Endodermal cell (in vitro differentiated cells): Measurements from ENCODE around the gene TARS2. TPM values are rescaled to one million over a fixed set of nuclear protein-coding genes. Genes with fewer than 3 reads are reported as not detected.

Source experiments
- DNase-seq: peaks from one replicate; pipeline ENCODE4 v3.0.0-alpha.2; 2017
- H3K27ac ChIP-seq: 2 replicates; pipeline ENCODE4 v1.5.1; 2013; ENCODE audit warnings: mild to moderate bottlenecking, low read depth, low read length, moderate library complexity
- H3K27me3 ChIP-seq: 2 replicates; pipeline ENCODE4 v1.6.1; 2013; ENCODE audit warnings: mild to moderate bottlenecking, low read length, moderate library complexity; ENCODE audit not compliant: insufficient read depth, control insufficient read depth, poor library complexity, severe bottlenecking
- H3K36me3 ChIP-seq: 2 replicates; pipeline ENCODE4 v1.7.0; 2013; ENCODE audit warnings: mild to moderate bottlenecking, low read length, moderate library complexity; ENCODE audit not compliant: control insufficient read depth, insufficient read depth
- H3K4me1 ChIP-seq: one replicate; pipeline ENCODE4 v1.7.0; 2013; ENCODE audit warnings: low read length; ENCODE audit not compliant: control insufficient read depth, insufficient read depth
- H3K4me3 ChIP-seq: 2 replicates; pipeline ENCODE4 v1.5.1; 2013; ENCODE audit warnings: mild to moderate bottlenecking, low read length, moderate library complexity
- H3K9ac ChIP-seq: 2 replicates; pipeline ENCODE4 v1.6.1; 2013; ENCODE audit warnings: mild to moderate bottlenecking, low read length, moderate library complexity; ENCODE audit not compliant: poor library complexity, severe bottlenecking; ENCODE audit errors: extremely low read depth
- H3K9me3 ChIP-seq: 2 replicates; pipeline ENCODE4 v1.6.1; 2013; ENCODE audit warnings: mild to moderate bottlenecking, low read length, moderate library complexity; ENCODE audit not compliant: control insufficient read depth
- H3K27ac Mint-ChIP-seq: 2 replicates; pipeline ENCODE4 v1.8.0; 2020; ENCODE audit warnings: mixed read lengths
- H3K27me3 Mint-ChIP-seq: 2 replicates; pipeline ENCODE4 v1.8.0; 2021; ENCODE audit warnings: mild to moderate bottlenecking, mixed read lengths; ENCODE audit not compliant: insufficient read depth
- H3K36me3 Mint-ChIP-seq: 2 replicates; pipeline ENCODE4 v1.8.0; 2020; ENCODE audit warnings: low read depth, mixed read lengths
- H3K4me1 Mint-ChIP-seq: 2 replicates; pipeline ENCODE4 v1.8.0; 2020; ENCODE audit warnings: mixed read lengths
- H3K4me3 Mint-ChIP-seq: 2 replicates; pipeline ENCODE4 v1.8.0; 2020; ENCODE audit warnings: mild to moderate bottlenecking, moderate library complexity, mixed read lengths
- H3K9me3 Mint-ChIP-seq: 2 replicates; pipeline ENCODE4 v1.8.0; 2020; ENCODE audit warnings: mild to moderate bottlenecking, mixed read lengths
- CTCF ChIP-seq: fragments of 200-600 bp; sonication (generic); conservative IDR thresholded peaks from 2 replicates; pipeline ENCODE4 v1.5.0; 2021; ENCODE audit warnings: antibody characterized with exemption, mild to moderate bottlenecking
- WGBS, 2 experiments: methylation state at CpG; one replicate each; pipeline versions ENCODE4 v1.1.5 to v1.1.7; 2013; ENCODE audit warnings: missing lambda C conversion rate in 2 of 2, mixed read lengths in 1 of 2; ENCODE audit not compliant: insufficient coverage in 1 of 2, insufficient read length in 1 of 2; 5-methylcytosine and 5-hydroxymethylcytosine counted together
- total RNA-seq, 2 donors: library from RNA; stranded (reverse); fragmentation: NEBNext Ultra II Directional in 1 of 2; extraction: Animal tissue kit (Norgen Biotek cat#: 25700) in 1 of 2; gene quantifications; 2 replicates in 1 of 2; 3 replicates in 1 of 2; pipeline ENCODE4 v1.2.1, GENCODE V29; 2021

The TARS2 gene
- total RNA-seq, 2 donors from 2014 or later, result 32.9 to 39.4 TPM

- Mint-ChIP-seq H3K9me3 (no peaks in the 10 kb centered on the region), H3K4me1 (peaks cover 11% of the 10 kb centered on the region), H3K4me3 (no peak overlapping the region), H3K27me3 (peaks cover 15% of the 10 kb centered on the region), H3K36me3 (peaks cover 2% of the 10 kb centered on the region), H3K27ac (no peak overlapping the region)
- peaks cover 3% of the 10 kb centered on the region for H3K4me1 ChIP-seq
- no peak overlapping the region for H3K4me3 ChIP-seq
- 93% methylated on average over 9 to 23 of the region's 23 CpGs for WGBS, 2 experiments
- no peak overlapping the region for H3K27ac ChIP-seq
- peaks cover 7% of the 10 kb centered on the region for H3K36me3 ChIP-seq
- no peak overlapping the region for H3K9ac ChIP-seq
- TF ChIP-seq CTCF, result no peak
- no peaks in the 10 kb centered on the region for H3K27me3 ChIP-seq
- DNase-seq, result no peak
- no peaks in the 10 kb centered on the region for H3K9me3 ChIP-seq
These were observed 66.3 kb downstream of the TARS2 start for GRCh38 chr1:150553392-150554085.

GRCh38 chr1:150554086-150554452 is 66.8 kb downstream of the TARS2 start:
- Mint-ChIP-seq H3K4me1 (peaks cover 11% of the 10 kb centered on the region), H3K4me3 (no peak overlapping the region), H3K36me3 (peaks cover 2% of the 10 kb centered on the region), H3K27ac (no peak overlapping the region), H3K9me3 (no peaks in the 10 kb centered on the region), H3K27me3 (peaks cover 14% of the 10 kb centered on the region)
- TF ChIP-seq CTCF, result no peak
- H3K27me3 ChIP-seq, result no peaks in the 10 kb centered on the region
- peaks cover 3% of the 10 kb centered on the region for H3K4me1 ChIP-seq
- no peaks in the 10 kb centered on the region for H3K9me3 ChIP-seq
- H3K9ac ChIP-seq, result no peak overlapping the region
- H3K36me3 ChIP-seq, result peaks cover 7% of the 10 kb centered on the region
- 93 to 94% methylated on average over 2 to 8 of the region's 8 CpGs for WGBS, 2 experiments
- H3K27ac ChIP-seq, result no peak overlapping the region
- H3K4me3 ChIP-seq, result no peak overlapping the region
- no peak for DNase-seq

GRCh38 chr1:150555198-150555970 is 68.2 kb downstream of the TARS2 start:
- Histone ChIP-seq H3K9me3 (no peaks in the 10 kb centered on the region), H3K27me3 (no peaks in the 10 kb centered on the region), H3K27ac (no peak overlapping the region), H3K4me3 (no peak overlapping the region), H3K36me3 (peaks cover 7% of the 10 kb centered on the region), H3K4me1 (no peaks in the 10 kb centered on the region), H3K9ac (no peak overlapping the region)
- WGBS, 2 experiments, result 93 to 94% methylated on average over 11 to 19 of the region's 19 CpGs
- Mint-ChIP-seq H3K9me3 (no peaks in the 10 kb centered on the region), H3K27me3 (peaks cover 7% of the 10 kb centered on the region), H3K27ac (no peak overlapping the region), H3K36me3 (peaks cover 2% of the 10 kb centered on the region), H3K4me3 (no peak overlapping the region), H3K4me1 (peaks cover 11% of the 10 kb centered on the region)
- no peak for DNase-seq
- TF ChIP-seq CTCF, result no peak
